ENCODE results near the gene ASAH2.
A peak's percentile ranks its signal among the peaks of the same experiment; 100 is the strongest.
"Not testable (repeated sequence)": the region's sequence is repeated elsewhere in the genome, so short reads cannot be mapped to it uniquely, and the experiment has no call there.

The ASAH2 gene

DNA sequence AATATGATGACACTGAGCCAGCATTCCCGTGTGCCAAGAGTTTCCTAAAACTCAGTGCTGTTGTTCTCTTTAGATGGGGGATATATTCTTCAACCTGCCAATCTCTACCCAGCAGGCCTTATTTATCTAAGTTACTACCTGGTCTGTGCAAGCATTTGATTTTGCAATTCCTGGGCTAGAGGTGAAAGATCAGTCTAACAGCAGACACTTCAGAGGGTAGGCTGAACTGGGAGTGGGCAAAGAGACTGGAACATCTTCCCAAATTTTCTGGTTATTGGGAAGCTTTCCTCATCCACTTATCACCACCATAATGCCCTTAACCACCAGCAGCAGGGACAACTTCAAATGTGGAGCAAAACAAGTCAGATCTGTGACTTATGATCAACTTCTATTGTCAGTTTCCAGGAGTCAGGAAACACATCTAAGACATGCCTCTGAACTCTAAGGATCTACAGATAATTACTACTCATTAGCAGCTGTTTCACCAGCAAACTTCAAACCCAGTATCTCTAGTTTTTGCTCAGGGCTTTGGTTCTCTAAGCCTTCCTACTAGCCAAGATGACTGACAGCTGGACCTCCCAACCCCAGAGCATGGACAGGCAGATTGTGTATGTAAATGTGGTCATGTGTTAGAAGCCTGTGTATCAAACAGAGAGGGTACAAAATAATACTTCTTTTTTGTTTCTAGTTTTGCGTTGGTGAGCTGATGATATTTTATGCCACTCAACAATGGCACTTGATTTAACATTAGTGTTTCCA lies 1.0 kb downstream of the ASAH2 start:
- DNase-seq: no peak

DNA sequence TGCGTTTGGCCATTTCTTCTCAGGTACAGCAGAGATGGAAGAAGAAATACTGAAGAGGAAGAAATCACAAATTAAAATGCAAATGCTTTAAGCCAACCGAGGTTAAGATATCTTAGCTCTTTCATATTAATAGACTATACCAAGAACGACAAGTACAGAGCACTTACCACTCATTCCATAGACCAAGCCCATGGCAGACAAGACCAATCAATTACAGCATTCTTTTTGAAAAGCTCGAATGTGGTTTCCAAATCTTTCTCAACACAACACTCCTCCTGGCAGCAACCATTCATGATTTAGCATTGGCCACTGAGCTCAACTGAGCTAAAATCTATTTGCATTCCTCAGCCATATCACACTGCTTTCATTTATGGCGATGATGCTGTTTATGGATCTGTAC lies 2.7 kb downstream of the ASAH2 start:
- DNase-seq: no peak

DNA sequence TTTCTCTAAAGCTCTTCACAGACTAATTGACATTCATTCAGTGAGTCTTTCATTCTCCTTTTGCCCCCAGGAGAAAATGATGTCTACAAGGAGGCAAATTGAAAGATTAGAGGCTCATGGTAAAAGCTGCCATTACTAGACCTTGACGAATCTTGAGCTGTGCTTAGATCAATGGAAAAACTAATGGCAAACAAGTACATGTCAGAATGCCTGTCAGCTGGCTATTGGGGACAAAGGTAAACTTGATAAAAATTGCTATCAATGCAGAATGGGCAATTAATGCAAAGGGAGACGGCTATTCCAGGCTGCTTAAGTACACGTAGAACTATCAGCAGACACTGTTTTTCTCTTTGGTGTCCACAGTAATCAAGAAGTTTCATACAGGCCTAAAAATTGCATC lies 3.3 kb downstream of the ASAH2 start:
- DNase-seq: no peak

DNA sequence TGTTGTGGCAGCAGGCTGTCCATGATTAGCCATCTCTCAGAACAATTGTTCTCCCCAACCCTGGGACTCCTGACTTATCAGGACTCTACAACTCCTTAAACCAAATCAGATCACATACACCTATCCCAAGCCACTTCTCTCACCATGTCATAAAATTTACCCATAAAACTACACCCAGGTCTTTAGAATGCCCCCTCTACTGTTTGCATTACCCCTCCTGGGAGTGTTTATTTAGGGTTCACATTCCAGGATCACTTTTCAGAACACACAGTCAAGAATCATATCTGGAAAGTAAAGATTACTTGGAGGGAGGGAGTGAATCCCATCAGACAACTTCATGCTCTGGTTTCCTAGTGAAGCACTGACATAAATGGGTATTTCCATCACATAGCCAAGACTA lies 7.1 kb downstream of the ASAH2 start:
- DNase-seq: no peak

DNA sequence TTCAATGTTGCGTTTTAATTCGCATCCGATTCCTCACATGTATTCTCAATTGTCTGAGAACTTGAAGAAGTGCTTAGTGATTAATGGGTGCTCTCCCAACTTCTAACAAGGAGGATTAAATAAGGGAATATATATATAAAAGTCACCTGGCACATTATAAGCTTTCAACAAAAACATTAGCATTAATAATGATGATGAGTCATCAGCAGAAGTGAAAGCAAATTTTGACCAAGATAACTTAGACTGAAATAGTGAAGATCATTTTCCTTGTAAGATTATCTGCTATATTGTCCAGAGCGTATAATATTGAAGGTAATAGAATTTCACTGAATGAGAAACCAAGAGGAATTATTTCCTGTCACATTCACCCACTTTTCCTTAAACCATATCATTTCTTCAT lies 8.5 kb downstream of the ASAH2 start:
- no peak for DNase-seq

DNA sequence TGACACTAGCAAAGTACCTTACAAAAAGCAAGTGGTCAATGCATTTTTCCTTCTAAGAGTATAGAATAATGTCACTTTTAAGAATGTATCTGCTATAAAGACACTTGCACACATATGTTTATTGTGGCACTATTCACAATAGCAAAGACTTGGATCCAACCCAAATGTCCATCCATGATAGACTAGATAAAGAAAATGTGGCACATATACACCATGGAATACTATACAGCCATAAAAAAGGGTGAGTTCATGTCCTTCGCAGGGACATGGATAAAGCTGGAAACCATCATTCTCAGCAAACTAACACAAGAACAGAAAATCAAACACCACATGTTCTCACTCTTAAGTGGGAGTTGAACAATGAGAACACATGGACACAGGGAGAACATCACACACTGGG lies 9.8 kb downstream of the ASAH2 start:
- not testable (repeated sequence) for DNase-seq

DNA sequence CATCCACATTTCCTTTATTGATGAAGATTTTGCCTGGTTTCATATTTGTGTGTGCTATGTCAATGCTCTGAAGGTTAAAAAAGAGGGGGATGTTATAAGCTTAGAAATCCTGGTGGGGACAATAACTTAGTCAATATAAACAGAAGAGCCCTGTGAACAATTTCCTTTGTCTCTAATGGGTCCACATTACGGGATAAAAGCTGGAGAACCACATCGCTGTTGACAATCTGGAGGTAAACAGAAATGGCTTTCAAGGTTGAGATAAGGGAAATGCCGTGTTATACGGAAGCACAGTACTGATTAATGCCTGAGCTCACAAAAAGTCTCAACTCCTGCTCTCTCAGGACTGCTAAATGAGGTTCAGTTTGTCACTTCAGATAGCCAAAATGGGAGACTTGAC lies 16.8 kb downstream of the ASAH2 start:
- no peak for DNase-seq

DNA sequence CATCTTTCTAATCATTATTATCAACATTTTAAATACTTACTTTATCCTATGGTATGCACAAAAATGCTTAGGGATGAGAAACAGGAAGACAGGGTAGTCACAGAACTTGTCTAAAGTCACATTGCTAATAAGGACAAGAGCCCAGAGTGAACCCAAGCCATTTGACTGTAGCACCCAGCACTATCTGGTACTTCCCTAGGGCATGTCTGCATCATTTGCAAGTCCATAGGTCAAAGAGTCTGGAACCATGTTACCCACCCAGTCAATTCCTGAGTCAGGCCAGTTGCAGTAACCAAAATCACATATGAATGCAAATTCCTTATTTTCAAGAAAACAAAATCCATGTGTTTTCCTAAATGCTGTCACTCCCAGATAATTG lies 19.1 kb downstream of the ASAH2 start:
- DNase-seq: no peak

DNA sequence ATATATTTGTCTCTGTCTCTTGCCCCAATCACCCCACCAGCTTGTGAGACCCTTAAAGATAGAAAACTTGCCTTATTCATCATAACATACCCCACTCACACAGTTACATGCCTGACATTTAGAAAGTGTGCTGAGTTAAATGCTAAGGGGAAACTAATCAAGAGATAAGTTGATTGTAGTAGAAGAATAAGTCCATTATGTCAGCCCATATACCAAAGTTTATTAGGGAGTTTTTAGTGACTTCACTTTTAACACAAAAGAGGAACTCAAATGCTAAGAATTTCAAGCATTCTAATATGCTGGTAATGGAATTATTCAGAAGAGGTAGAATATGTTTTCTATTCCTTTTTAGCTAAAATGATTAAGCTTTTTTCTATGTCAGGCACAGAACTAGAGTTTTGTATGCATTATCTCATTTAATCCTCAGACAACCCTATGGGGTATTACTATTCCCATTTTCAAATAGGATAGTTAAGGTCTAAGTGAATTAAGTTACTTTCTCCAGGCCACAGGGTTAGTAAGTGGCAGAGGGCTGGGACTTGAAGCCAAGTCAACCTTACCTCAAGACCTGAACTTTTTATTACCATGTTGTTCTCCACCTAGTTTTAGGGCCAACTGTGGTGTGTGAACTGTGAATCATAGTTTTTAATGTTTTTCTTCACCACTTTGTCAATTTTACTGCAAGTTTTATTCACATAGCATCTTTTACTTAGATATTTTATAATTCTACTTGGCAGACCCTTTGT lies 19.6 kb downstream of the ASAH2 start:
- no peak for DNase-seq

DNA sequence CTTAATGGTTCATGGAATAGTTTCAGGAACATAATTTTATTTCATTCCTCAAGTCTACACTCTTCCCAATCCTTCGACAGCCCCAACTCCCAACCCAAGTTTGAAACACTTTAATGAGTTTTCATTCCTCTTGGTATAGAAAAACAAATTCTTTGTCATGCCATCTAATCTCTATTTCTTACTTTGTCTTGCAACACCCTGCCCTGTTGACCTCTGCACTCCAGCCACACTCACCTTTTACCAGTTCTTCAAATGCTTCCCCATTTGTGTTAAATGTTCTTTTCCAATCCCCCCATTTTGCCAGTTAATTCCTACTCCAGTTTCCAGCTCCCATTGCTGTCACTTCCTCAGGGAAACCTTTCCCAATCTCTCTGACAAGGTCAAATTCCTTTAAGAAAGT lies 21.9 kb downstream of the ASAH2 start:
- no peak for DNase-seq

DNA sequence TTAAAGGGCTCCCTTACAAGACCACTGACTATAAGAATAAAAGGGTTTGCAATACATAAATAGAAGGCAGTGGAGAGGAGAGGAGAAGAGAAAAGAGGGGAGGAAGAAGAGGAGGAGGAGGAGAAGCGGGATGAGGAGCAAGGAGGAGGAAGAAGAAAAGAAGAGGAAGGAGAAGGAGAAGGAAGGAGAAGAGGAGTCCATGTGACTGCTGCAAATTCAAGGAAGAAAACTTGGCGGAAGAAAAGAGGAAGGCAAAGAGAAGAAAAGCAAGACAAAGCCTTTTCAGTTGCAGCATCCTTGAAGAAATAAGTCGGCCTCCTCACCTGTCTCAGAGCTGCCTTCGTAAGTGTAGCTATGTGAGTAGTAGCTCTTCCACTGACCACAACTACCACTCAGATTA lies 22.6 kb downstream of the ASAH2 start:
- DNase-seq: no peak

DNA sequence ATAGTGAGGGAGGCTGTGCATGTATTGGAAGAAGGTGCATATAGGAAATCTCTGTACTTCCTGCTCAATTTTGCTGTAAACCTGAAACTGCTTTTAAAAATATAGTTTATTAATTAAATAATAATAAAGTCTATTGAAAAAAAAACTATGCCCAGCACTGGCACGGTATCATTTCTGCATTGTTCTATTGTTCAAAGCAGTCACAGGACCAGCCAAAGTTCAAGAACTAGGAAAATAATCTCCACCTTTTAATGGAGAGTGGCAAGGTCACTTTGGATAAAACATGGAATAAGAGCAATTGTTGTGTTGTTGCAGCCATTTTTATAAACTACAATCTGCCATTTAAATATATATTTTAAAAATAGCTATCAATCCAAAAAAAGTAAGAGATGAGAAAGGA lies 24.7 kb downstream of the ASAH2 start:
- no peak for DNase-seq

DNA sequence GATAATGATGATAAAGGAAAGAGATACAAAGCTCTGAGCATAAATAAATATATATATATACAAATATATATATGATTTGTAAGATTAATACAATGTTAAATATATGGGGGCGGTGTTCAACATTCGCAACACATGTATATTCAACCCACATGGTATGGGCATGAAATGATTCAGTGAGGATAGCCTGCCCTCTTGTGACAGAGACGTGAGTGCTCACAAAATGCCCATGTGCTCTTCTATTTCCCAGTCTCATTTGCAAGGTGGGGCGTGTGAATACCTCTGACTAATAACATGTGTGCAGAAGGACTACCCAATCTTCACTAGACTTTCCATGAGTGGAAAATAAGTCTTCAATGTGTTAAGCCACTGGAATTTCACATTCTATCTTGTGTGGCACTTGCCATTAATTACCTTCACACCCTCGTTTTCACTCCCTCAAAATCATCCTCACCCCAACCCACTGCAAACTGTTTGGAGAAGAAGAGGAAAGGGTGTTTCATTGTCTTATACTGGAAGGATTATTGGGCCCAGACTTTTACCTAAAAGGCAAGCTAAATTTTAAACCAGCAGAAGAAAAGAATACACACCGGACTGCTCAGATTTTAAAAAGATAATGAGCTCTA lies 26.9 kb downstream of the ASAH2 start:
- DNase-seq: peak; percentile 3 to 45

DNA sequence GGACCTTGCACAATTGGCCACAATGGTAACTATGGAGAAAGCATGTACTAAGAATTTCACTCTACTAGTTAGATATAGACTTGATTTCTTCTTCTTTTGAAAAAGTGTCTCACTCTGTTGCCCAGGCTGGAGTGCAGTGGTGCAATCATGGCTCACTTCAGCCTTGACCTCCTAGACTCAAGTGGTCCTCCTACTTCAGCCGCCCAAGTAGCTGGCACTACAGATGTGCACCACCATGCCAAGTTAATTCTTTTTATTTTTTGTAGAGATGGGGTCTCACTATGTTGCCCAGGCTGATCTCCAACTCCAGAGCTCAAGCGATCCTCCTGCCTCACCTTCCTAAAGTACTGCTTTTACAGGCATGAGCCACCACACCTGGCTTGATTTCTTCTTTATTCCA lies 29.1 kb downstream of the ASAH2 start:
- no peak for DNase-seq

DNA sequence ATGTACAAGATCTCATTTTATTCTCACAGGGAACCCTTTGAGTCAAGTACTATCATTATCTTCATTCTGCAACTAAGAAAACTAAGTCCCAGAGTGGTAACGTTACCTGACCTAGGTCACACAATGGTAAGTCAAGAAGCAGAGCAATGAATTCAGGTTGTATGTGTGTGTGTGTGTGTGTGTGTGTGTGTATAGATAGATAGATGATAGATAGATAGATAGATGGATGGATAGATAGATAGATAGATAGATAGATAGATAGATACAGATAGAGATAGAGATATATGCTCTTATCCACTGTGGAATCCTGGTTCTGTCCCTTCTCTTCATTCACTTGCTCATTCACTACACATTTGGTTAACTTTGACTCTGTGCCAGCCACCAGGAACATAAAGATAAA lies 29.8 kb downstream of the ASAH2 start:
- DNase-seq: no peak

DNA sequence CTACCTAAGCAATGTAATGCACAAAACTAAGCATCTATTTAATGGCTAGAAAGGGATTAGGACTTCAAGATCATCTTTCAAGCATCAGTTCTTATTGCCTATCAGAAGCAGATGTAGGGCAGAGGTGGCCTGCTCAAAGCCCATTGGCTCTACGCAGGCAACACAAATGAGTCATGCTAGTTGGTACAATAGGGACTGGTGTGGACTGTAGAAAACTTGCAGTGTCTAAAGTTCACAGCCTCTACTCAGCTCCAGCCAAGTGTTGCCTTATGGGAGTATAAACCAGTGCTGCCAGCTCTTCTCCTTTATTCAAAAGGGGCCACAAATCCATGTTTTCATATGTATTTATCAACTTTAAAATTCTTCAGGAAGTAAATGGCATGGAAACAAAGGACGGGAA lies 31.7 kb downstream of the ASAH2 start:
- DNase-seq: no peak

DNA sequence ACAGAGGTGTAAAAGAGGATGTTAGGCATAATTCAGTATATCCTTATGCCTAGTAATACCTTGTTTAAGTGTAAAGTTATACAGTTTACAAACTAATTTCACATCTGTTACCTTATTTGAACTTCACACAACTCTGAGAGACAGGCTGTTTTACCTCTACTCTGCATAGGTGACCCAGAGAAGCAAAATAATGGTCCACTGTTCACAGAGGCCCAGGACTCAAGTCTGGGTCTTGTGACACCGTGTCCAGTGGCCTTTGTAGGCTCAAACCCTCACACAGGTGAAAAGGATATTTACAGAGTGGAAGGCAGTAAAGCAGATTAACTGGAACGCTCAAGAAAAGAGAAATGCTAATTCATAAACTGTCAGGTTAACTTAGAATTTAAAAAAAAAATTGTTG lies 32.1 kb downstream of the ASAH2 start:
- no peak for DNase-seq

DNA sequence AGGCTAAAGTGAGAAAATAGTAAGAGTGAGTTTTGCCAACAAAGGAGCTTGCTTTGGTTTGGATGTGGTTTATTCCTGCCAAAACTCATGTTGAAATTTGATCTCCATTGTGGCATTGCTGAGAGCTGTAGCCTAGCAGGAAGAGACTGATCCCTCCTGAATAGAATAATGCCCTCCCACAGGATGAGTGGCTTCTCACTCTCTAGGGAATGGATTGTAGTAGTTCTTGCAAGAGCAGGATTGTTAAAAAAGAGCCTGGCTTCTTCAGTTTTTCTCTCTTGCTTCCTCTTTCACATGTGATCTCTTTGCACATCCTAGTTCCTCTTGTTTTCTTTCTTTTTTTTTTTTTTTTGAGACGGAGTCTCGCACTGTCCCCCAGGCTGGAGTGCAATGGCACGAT lies 34.4 kb downstream of the ASAH2 start:
- peak in 1 of 2 experiments; percentile 1 for DNase-seq

DNA sequence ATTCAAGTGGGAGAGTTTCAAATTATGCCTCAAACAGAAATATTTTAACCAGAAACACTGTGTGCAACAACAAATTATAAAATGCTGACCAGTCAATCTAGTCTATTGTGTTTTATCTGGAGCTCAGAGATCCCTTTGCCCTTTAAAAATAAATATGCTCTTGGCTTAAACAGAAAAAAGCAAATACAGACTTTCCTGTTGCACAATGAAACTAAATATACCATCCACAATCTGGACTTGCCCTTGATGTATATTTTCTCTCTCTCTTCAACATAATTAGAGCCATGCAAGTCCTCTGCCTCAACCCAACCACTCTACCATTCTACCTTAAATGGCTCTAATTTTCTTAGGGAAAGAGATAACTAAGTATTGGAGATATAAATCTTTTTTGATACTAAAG lies 34.9 kb downstream of the ASAH2 start:
- no peak for DNase-seq

DNA sequence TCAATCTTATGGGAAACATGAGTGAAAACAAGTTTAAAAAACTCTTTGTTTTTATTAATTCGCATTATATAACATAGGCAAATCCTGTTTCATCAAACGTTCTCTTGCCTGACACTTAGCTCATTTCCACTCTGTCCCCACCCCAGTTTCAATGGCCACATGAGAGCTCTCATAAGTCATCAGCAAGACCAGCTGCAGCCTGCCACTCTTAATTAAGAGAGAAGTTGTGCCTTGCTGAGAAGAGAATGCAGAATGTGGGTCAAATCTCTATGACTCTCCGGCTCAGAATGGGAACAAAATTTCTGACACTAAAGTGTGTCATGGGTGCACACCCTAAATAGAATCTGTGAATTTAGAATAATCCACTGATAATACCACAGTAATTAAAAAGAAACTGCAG lies 39.6 kb downstream of the ASAH2 start:
- no peak for DNase-seq

DNA sequence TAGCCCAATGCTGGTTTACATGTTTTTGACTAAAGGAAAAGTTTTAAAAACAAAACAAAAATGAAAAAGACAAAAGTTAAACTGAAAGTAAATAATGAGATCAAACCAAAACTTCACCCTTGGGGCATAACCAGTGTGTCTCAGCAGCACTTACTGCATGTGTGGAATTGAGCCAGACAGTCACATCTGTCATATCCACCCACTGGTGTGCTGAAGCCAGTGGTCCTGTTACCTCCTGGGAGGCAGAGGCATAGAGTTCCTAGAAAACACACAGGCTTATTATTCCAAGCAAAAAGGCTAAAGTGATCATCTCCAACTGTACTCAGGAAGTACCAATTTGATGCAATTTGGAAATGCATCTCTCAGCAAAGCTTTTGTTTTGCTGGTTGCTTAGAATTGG lies 40.4 kb downstream of the ASAH2 start:
- no peak for DNase-seq

All from NCI-H446 (cell line).